ENCODE results near the gene RHOBTB3. TPM values are rescaled to one million over a fixed set of nuclear protein-coding genes. Genes with fewer than 3 reads are reported as not detected.
A peak's percentile ranks its signal among the peaks of the same experiment; 100 is the strongest.
"Not testable (repeated sequence)": the region's sequence is repeated elsewhere in the genome, so short reads cannot be mapped to it uniquely, and the experiment has no call there.

RHOBTB3 gene
- total RNA-seq, 1 experiment from 2014 or later = 56.7 TPM

DNA sequence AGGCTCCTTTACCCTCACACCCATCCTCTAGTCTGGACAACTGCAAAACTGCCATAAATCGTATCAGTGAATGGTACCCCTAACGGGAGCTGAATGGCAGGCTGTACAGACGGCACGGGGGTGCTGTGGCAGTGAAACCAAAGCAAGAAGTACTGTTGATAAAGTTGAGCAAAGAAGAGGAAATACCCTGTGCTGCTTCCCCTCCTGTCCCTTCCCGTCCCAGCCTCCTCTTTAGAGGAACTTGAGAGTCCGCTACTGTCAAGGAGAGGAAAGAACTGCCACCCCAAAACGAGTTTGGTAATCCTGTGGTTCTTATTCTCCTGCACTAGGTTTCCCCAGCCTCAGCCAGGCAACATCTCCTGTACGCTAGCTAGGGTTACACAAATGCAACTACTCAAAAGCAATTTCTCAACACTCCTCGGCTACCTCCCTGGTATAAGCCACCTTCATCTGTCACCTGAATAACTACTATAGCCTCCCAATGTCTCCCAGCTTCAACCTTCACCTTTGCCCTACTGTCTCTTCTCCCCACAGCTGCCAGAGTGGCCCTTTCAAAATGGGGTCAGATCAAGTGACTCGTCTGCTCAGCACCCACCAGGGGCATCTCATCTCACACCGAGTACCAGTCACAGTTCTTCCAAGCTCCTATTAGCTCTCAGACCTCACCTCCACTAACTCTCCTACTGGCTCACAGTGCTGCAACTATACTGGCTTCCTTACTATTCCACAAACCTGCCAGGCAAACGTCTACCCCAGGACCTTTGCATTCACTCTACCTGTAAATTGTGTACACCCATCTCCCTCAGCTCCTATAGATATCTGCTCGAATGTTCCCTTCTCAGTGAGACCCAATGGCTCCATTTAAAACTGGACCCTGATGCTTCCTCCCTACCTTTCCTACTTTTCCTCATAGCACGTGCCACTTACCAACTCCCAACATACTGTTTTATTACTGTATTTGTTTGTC is 87.3 kb downstream of the RHOBTB3 start:
- DNase-seq (ENCODE audit: low read depth, low spot score) = no peak
- in situ Hi-C loops (cut with HindIII; ENCODE audit: low pct_unique_long_range_greater_than_20kb, low sequenced_read_pairs) = no loop called here

DNA sequence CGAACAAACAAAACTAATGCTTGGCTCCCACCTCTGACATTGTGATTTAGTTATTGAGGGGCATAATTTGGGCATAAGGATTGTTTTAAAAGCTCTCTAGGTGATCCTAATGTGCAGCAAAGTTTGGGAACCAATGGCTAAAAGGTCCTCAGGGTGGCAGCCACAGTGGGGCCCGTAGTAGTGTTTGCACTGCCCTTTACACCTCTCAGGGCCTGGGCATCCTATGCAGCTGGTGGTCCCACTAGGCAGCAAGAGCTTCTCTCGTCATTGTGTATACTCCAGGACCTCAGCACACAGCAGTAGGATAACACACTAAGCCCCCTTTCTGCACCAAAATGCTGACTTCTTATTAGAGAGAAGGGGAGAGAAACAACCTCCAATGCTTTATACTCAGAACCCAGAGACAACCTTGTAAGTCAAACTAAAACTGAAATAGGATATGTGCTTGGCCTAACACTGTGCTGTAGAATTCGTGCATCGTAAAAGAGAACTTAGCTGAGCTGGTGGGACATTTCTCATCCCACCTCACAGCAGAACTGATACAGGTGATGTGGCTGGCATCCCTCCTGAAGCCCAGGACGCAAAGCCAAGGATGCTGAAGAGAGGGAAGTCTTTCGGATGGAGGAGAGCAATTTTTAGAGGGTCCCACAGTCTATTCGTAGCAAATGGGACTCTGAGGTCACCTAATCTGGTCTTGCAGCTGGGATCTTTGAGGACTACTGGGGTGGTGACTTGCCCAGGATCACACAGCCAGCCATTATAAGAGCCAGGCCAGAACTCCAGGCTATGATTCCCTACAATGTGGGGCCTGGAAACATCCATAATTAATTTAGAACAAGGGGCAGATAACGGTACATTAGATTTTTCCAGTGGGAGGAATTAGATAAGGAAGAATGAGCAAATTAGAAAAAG is 90.2 kb downstream of the RHOBTB3 start:
- DNase-seq (ENCODE audit: low read depth, low spot score) = no peak
- in situ Hi-C loops (cut with HindIII; ENCODE audit: low pct_unique_long_range_greater_than_20kb, low sequenced_read_pairs) = no loop called here

DNA sequence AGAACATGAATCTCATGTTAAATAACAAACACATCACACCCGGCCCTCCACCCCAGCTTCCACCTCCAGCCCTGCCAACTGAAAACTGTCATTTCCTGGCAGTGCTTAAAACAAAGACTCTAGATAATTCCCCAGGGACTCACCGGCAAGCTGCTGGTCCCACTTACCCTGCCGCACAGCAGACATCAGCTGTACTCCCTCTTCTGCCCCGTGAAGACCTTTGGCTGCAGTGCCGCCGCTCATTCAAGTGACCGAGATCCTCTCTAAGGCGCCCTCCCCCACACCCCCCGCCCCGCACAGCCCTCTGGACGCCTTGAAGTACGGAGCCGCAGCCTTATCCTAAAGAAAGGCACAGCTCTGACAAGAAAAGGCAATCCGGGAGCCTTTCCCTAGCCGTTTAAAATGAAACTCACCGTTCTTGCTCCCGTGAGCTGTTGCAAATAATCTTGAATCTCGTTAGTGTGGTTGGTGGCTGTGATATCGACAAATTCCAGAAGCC is 91.0 kb downstream of the RHOBTB3 start:
- in situ Hi-C loops (cut with HindIII; ENCODE audit: low pct_unique_long_range_greater_than_20kb, low sequenced_read_pairs) = no loop called here
- DNase-seq (ENCODE audit: low read depth, low spot score) = peak; percentile 47

DNA sequence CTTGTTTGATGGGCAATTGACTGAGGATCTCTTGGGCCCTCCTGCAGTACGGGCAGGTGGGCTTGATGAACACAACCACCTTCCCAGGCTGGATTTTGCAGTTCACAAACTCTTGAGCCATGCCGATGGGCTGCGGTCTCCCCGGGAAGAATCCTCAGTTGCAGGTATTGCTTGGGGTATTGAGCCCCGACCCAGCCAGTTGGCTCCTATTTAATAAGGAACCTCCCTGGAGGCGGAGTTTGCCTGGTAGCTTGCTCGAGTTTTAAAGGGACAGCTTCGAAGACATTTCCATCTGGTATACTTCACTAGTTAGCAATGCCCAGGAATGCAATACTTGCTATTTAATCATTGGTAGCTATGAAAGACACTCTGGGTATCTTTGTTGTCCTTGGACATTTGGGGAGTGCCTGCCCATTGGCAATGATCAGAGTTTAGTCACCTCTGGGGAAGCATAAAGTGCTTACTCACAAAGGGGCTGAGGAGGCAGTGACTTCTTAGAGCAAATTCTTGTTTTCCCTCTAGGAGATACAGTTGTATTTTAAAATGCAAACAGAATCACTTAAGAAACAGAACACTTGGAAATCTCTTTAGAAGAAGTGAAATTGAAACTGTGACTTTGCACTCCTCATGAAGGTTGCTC is 91.5 kb downstream of the RHOBTB3 start, which contains the start of gene GLRX:
Gene GLRX, minus strand, starts transcription at position 185 of the 640 bp plus-strand sequence. Its CDS starts 64 bp downstream, at position 121.
- in situ Hi-C loops (cut with HindIII; ENCODE audit: low pct_unique_long_range_greater_than_20kb, low sequenced_read_pairs) = no loop called here
- DNase-seq (ENCODE audit: low read depth, low spot score) = peak; percentile 76

DNA sequence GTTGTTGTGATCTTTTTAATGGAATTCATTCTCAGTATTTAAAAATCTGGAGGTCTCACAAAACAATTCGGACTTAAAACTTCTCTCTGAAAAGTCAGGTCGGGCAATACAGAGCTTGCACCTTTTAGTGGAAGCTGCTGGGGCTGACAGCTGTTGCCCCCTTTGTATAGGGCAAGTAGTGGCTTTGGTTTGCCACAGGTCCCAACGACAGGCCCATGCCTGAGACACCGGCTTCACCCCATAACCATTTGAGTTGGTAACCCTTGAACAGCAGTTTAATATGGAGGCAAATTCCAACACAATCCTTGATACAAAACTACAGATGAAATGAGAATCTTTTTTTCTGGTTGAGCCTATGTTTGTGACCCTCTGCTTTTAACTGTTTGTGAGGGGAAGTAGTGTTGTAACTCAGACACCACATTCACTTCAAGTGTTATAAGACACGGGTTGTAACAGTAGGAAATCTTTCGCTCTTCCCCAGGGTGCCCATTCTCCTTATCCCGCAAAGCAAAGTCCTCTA is 92.1 kb downstream of the RHOBTB3 start:
- in situ Hi-C loops (cut with HindIII; ENCODE audit: low pct_unique_long_range_greater_than_20kb, low sequenced_read_pairs) = no loop called here
- DNase-seq (ENCODE audit: low read depth, low spot score) = no peak

DNA sequence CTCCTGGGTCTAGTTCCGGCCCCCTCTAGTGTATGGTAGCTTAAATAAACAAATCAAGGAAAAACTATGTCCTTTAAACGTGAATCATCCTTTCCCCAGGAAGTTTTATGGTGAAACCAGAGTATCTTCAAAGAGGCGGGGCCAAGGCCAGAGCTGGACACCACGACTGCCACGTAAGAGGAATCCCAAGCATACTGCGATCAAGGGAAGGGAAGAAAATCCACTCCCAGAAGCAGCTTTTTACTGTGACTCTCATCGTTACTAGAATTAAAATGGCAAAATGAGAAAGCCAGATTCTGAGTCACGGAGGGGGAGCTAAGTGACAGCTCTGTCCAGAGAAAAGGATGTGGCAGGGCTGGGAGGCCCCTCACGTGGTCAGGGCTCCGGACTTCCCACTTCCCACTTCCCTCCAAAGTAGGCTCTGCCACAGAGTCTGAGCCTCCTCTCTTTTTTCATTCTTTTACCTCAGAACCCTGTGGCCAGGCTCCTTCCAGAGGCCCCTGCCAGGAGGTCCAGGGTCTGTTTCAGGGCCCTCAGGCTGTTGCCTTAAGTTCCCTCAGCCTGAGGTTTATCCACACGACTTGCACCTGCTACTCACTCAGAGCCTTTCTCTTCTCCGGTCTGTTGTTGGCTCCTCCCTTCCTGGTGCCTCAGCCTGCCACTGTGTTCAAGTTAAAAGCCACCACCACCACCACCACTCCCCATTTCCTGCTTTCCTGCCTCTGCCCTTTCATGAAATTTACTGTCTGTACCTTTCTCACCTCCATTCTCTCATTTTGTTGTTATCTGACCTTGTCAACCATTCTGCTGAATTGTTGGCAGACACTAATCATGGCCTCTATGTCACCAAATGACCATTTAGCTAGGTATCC is 92.8 kb downstream of the RHOBTB3 start:
- peak; percentile 38 for DNase-seq (ENCODE audit: low read depth, low spot score)
- in situ Hi-C loops (cut with HindIII; ENCODE audit: low pct_unique_long_range_greater_than_20kb, low sequenced_read_pairs) = no loop called here

DNA sequence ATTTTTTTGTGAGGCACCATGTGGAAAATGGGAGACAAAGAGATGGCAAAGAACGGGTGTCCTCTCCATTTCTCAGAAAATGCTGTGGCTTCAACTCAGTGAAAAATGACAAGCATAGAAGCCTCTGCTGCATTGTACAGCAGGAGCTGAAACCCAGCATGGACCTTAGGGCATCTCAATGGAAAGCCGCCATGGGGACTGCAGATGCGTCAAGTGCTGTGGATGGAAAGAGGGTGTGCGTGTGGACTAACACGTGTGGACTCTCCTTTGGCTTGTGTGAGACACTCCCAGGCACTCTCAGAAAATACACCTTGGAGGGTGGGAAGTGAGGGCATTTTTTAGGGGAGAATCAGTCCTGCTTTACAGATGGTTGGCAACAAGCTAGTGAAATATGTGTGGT is 93.6 kb downstream of the RHOBTB3 start:
- DNase-seq (ENCODE audit: low read depth, low spot score) = no peak
- in situ Hi-C loops (cut with HindIII; ENCODE audit: low pct_unique_long_range_greater_than_20kb, low sequenced_read_pairs) = no loop called here

DNA sequence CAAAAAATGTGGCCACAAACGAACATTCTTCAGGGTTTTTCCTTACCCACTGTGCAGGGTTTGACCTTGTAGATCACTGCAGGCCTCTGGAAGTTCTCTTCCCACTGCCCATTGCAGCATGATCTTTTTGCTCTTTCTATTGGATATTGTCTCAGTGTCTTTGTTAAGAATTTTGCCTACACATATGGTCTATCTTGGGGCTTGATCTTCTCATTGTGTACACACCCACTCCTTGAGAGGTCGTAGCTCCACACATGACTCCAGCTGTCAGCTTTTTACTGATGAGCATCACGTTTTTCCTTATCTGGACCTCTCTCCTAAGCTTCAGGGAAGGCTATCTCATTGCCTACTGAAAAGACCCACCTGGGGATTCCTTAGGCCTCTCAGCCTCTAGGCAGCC is 94.4 kb downstream of the RHOBTB3 start:
- no peak for DNase-seq (ENCODE audit: low read depth, low spot score)
- in situ Hi-C loops (cut with HindIII; ENCODE audit: low pct_unique_long_range_greater_than_20kb, low sequenced_read_pairs) = no loop called here

DNA sequence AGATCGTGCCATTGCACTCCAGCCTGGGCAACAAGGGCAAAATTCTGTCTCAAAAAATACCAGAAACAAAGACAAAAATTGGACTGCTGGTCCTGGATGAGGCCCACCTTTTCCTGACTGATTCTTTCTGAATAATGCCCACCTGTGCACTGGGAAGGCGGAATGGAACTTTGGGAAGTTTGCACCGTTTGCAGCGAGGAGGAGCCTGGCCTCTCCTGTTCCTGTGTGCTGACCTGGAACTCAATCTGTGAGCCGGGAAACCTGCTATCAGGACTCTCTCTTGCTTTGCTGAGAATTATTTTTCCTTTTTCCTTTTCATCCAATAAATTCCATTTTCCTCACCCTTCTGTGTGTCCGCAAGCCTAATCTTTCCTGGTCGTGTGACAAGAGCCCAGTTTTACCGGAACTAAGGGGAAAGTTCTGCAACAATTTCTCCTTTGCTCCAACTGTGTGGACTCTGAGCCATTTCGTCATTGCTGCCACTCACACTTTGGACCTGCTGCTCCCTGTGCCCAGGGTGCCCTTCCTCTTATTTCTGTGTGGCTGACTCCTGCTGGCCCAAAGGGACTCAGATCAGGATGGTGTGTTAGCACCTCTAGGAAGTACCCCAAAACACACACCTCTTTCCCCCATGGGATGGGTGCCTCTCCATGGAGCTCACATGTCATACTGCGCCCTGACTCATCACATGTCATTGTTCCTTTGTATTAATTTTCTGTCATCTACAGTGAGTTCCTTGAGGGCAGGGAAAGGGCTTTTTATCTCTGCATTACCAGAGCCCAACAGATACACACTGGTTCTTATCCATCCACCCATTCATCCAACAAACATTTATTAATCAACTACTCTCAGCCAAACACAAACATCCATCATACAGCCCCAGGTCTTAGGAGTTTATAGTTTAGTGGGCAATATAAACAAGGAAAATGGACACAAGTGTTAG is 96.1 kb downstream of the RHOBTB3 start:
- in situ Hi-C loops (cut with HindIII; ENCODE audit: low pct_unique_long_range_greater_than_20kb, low sequenced_read_pairs) = no loop called here
- DNase-seq (ENCODE audit: low read depth, low spot score) = no peak

DNA sequence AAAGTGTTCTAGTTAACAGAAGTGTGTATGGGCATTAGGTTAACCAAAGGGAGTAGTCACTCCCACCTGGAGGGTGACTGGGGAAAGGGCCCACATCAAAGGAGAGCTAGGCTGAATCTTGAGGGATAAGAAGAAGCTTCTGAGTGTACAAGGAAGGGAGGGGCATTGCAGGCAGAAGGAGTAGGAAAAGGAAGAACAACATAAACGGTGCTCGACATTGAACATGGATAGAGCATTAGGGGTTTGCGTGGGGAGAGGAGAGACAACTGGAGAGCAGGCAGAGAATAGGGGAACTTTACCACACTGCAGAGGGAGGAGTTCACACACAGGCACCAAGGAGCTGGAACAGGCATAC is 96.7 kb downstream of the RHOBTB3 start:
- in situ Hi-C loops (cut with HindIII; ENCODE audit: low pct_unique_long_range_greater_than_20kb, low sequenced_read_pairs) = no loop called here
- no peak for DNase-seq (ENCODE audit: low read depth, low spot score)

DNA sequence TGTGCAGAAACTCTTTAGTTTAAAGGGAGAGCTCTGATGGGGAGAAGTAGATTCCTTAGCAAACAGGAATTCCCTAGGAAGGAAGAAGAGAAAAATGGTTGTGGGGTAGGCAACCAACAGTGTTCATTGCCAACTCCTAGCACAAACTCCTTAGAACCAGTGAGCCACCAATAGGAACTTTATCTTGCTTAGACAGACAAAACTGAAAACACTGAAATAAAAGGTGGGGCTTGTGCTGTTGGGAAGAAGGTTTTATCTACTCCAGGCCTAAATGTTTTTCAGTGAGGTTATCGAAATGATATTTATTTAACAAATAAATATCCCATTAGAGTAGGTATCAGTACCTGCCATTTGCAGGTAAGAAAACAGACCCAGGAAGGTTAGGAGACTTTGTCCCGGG is 99.1 kb downstream of the RHOBTB3 start:
- in situ Hi-C loops (cut with HindIII; ENCODE audit: low pct_unique_long_range_greater_than_20kb, low sequenced_read_pairs) = no loop called here
- DNase-seq (ENCODE audit: low read depth, low spot score) = no peak

DNA sequence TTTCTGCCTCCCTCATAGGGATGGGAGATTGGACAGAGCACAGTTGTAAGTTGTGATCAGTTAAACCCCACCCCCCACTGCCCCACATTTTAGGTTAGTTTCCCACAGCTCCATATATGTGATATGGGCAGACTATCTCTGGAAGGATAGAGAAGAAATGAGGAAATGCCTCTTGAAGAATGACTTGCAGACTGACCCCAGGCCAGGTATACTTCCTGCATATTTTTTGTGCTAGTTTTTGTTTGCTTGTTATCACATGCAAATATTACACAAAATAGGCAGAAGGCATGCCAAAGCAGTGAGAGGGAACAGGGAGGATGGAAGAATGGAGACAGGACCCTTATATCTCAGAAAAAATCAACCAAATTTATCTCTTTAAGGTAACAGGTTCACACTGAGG is 101.5 kb downstream of the RHOBTB3 start:
- in situ Hi-C loops (cut with HindIII; ENCODE audit: low pct_unique_long_range_greater_than_20kb, low sequenced_read_pairs) = no loop called here
- DNase-seq (ENCODE audit: low read depth, low spot score) = no peak

DNA sequence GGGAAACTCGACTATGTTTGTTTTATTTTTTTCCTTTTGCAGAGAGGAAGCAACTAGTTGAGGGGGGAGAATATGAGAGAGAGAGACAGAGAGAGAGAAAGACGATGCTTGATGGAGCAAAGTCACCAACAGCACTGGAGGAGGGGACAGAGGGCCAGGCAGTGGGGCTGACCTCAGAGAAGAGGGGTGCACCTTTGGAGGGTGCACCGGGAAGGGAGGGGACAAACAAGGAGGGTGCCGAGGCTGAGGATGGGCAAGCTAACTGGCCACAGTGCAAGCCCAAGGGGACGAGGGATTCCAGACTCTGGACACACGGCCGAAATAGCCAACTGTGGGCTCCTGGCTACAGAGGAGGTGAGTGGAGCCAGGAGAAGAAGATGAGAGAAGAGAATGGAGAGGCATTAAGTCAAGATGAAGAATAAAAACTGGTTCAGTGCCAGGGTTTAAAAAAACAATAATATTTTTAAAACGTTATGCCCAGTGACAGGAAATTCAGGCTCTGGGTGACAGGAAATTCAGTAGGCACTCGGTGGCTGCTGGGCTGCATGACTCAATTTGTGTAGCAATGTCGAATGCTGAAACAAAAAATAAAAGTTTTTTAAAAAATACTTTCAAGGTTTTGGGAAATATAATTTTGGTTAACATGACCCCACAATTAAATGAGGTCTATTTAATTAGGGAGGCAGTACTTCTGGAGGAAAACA is 104.7 kb downstream of the RHOBTB3 start:
- in situ Hi-C loops (cut with HindIII; ENCODE audit: low pct_unique_long_range_greater_than_20kb, low sequenced_read_pairs) = no loop called here
- no peak for DNase-seq (ENCODE audit: low read depth, low spot score)

DNA sequence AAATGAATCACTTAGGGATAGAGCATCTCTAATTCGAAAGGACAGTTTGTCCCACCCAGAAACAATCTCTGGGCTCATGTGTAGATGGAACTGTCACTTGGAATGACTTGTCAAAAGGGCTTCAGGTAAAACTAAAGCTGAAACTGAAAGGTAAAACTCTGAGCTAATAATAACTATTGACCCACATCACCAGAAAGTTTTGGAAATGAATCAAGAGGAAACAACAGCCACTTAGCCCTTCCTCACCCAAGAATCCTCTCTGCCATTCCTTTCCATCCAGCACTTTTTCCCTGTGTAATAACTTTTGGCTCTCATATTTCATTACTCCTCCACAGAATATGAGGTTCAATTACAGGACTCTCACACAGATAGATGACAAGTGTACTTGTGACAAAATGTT is 105.4 kb downstream of the RHOBTB3 start:
- in situ Hi-C loops (cut with HindIII; ENCODE audit: low pct_unique_long_range_greater_than_20kb, low sequenced_read_pairs) = no loop called here
- DNase-seq (ENCODE audit: low read depth, low spot score) = no peak

DNA sequence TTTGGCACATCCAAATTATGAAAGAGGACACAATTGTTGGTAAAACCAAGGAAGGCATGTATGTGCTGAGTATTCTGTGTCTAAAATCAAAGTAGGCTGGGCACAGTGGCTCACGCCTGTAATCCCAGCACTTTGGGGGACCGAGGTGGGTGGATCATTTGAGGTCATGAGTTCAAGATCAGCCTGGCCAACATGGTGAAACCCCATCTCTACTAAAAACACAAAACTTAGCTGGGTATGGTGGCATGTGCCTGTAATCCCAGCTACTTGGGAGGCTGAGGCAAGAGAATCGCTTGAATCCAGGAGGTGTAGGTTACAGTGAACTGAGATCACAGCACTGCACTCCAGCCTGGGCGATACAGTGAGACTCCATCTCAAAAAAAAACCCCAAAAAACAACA is 105.8 kb downstream of the RHOBTB3 start:
- in situ Hi-C loops (cut with HindIII; ENCODE audit: low pct_unique_long_range_greater_than_20kb, low sequenced_read_pairs); DNase-seq (ENCODE audit: low read depth, low spot score): not testable (repeated sequence)
